GM12875 (cell line): Measurements from ENCODE around the gene COLEC12.

Experiments used
- H3K4me3 ChIP-seq: one replicate; pipeline ENCODE4 v1.5.1; 2011; ENCODE audit warnings: low read depth, low read length, control low read depth
- CTCF ChIP-seq: IDR thresholded peaks from 2 replicates; pipeline ENCODE4 v1.5.1; 2011; ENCODE audit warnings: low read depth, mild to moderate bottlenecking, control low read depth, inconsistent platforms, low read length, moderate library complexity, borderline replicate concordance; ENCODE audit not compliant: insufficient read depth

Gene COLEC12

GRCh38 chr18:500632-501405 lies at the start of gene COLEC12:
TSS of gene COLEC12 (minus strand) at chr18:500701. CDS start at chr18:500514, 187 bp downstream.
- no peak for TF ChIP-seq CTCF
- H3K4me3 ChIP-seq = no peak within 1 kb of the TSS

- no peak overlapping the region for H3K4me3 ChIP-seq
- TF ChIP-seq CTCF = no peak
Observed at GRCh38 chr18:549967-550366, 49.5 kb upstream of the COLEC12 start.

- H3K4me3 ChIP-seq = no peak overlapping the region
- no peak for TF ChIP-seq CTCF
Observed at GRCh38 chr18:543447-544078, 43.1 kb upstream of the COLEC12 start.

- TF ChIP-seq CTCF = no peak
- H3K4me3 ChIP-seq = no peak overlapping the region
Observed at GRCh38 chr18:533995-534601, 33.6 kb upstream of the COLEC12 start.

GRCh38 chr18:532632-533031 lies 32.1 kb upstream of the COLEC12 start:
- H3K4me3 ChIP-seq = no peak overlapping the region
- TF ChIP-seq CTCF = no peak

GRCh38 chr18:532018-532417 lies 31.5 kb upstream of the COLEC12 start:
- no peak for TF ChIP-seq CTCF

More at GRCh38 chr18:532018-532417, 31.5 kb upstream of the COLEC12 start:
- H3K4me3 ChIP-seq = no peak overlapping the region
